Body of pancreas (tissue), 4 donors: Measurements from ENCODE around the gene TIMM9.

Experiments used
- POLR2A ChIP-seq, 3 donors: fragments of 450-650 bp; IDR thresholded peaks; one replicate each; pipeline ENCODE4 v1.6.1; 2016; ENCODE audit warnings: antibody characterized with exemption in 3 of 3, mild to moderate bottlenecking in 2 of 3
- TF ChIP-seq, protein P1 (sequence below), 7 experiments: fragments of 450-650 bp in 4 of 7; fragments of 200-600 bp in 3 of 7; sonication (generic) in 3 of 7; IDR thresholded peaks; one replicate each; pipeline ENCODE4 v1.5.1; 2016 to 2019; ENCODE audit warnings: antibody characterized with exemption in 7 of 7

- TF ChIP-seq, protein P1, sequence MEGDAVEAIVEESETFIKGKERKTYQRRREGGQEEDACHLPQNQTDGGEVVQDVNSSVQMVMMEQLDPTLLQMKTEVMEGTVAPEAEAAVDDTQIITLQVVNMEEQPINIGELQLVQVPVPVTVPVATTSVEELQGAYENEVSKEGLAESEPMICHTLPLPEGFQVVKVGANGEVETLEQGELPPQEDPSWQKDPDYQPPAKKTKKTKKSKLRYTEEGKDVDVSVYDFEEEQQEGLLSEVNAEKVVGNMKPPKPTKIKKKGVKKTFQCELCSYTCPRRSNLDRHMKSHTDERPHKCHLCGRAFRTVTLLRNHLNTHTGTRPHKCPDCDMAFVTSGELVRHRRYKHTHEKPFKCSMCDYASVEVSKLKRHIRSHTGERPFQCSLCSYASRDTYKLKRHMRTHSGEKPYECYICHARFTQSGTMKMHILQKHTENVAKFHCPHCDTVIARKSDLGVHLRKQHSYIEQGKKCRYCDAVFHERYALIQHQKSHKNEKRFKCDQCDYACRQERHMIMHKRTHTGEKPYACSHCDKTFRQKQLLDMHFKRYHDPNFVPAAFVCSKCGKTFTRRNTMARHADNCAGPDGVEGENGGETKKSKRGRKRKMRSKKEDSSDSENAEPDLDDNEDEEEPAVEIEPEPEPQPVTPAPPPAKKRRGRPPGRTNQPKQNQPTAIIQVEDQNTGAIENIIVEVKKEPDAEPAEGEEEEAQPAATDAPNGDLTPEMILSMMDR (IDR thresholded peaks at IDR 0.05), result peak in 5 of 7 experiments; percentile 56 to 96 (median 90)
- peak; percentile 49 to 62 (median 56) for TF ChIP-seq POLR2A (IDR thresholded peaks at IDR 0.05)
Observed at GRCh38 chr14:58395812-58396788, 31.2 kb downstream of the TIMM9 start, which contains the start of gene TOMM20L.
